Right cardiac atrium (tissue), 5 donors: Measurements from ENCODE around the gene DNAJC1. TPM values are rescaled to one million over a fixed set of nuclear protein-coding genes. Genes with fewer than 3 reads are reported as not detected.

Source experiments
- ATAC-seq, 2 donors: fragments of 200-7000 bp; cut with Tn5 transposase; one replicate each; pipeline versions ENCODE4 v1.8.0 to v1.9.1; 2020; ENCODE audit warnings: moderate library complexity in 2 of 2, mild to moderate bottlenecking in 1 of 2
- DNase-seq, 3 donors: peaks; one replicate each; pipeline ENCODE4 v3.0.0-alpha.2; 2020
- H3K27ac ChIP-seq: one replicate; pipeline ENCODE4 v1.5.1; 2013; ENCODE audit warnings: mild to moderate bottlenecking, low read length, control low read depth, moderate library complexity
- H3K27me3 ChIP-seq: one replicate; pipeline ENCODE4 v1.6.1; 2013; ENCODE audit not compliant: control insufficient read depth, insufficient read depth
- H3K4me1 ChIP-seq: one replicate; pipeline ENCODE4 v1.6.1; 2013; ENCODE audit warnings: low read length; ENCODE audit not compliant: control insufficient read depth, insufficient read depth
- H3K4me3 ChIP-seq: one replicate; pipeline ENCODE4 v1.5.1; 2013; ENCODE audit warnings: low read length, control low read depth
- H3K9me3 ChIP-seq: one replicate; pipeline ENCODE4 v1.6.1; 2013; ENCODE audit warnings: low read length; ENCODE audit not compliant: control insufficient read depth
- WGBS: extraction: QIAGEN DNeasy Blood & Tissue Kit; methylation state at CpG from one replicate; pipeline ENCODE4 v1.1.7; 2013; 5-methylcytosine and 5-hydroxymethylcytosine counted together
- intact Hi-C, 4 donors: fragments of 100-400 bp; cut with DNase I; formaldehyde crosslinking; loops; one replicate each; pipeline versions ENCODE4 v1.11.0 to v1.14.0; 2022 to 2023
- polyA plus RNA-seq: library from polyadenylated mRNA; stranded (reverse); fragments of 200-250 nt; gene quantifications from one replicate; pipeline ENCODE4 v1.2.3, GENCODE V29; 2013
- total RNA-seq, 4 donors: library from RNA; stranded (reverse); fragmentation: NEBNext Ultra II Directional; extraction: Animal tissue kit (Norgen Biotek cat#: 25700); gene quantifications; one replicate each; pipeline ENCODE4 v1.2.1, GENCODE V29; 2021
- donor health status: healthy with polysubstance abuse.
- donor health status: DM: no; HTN: yes; CAD: no.
- donor health status: DM: no; HTN: no; CAD: no.
- donor health status: DM: no; HTN: yes; CAD: no; lungs with severe emphysema.
- donor health status: DM: yes; HTN: yes; CAD: no.

DNAJC1 gene
- total and polyA plus RNA-seq, 5 donors = 13.9 to 21.4 (median 16.2) TPM

DNA sequence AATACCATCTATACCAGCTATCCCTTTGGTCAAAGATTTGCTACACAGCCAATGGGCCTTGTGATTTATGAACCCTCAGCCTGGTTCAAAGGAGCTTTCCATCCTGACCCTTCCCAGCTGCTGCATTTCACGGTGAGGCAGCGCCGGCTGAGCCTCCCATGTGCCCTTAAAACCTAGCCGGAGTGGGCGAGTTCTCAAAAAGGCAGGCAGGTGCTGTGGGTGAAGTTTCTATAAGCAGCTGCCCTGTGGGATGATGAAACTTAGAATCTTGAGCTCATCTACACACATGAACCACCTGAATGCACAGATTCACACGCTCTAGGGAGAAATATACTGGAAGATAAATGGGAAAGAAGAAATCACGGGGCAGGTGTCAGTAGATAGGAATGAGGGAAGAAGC lies 244.8 kb downstream of the DNAJC1 start:
- H3K4me3 ChIP-seq = no peak overlapping the region
- no peaks in the 10 kb centered on the region for H3K9me3 ChIP-seq
- H3K27ac ChIP-seq = no peak overlapping the region
- intact Hi-C loops = no loop called here
- H3K4me1 ChIP-seq = no peaks in the 10 kb centered on the region
- DNase-seq = no peak
- no peak for ATAC-seq
- H3K27me3 ChIP-seq = no peaks in the 10 kb centered on the region
- 98% methylated on average over 7 of the region's 7 CpGs for WGBS

GRCh38 chr10:21758239-21758638 lies 245.3 kb downstream of the DNAJC1 start:
- no peaks in the 10 kb centered on the region for H3K4me1 ChIP-seq
- DNase-seq (no peak), ATAC-seq (no peak)
- no peak overlapping the region for H3K27ac ChIP-seq
- WGBS = 79% methylated on average over 14 of the region's 14 CpGs
- H3K9me3 ChIP-seq = no peaks in the 10 kb centered on the region
- no peaks in the 10 kb centered on the region for H3K27me3 ChIP-seq
- H3K4me3 ChIP-seq = no peak overlapping the region
- intact Hi-C loops = no loop called here

DNA sequence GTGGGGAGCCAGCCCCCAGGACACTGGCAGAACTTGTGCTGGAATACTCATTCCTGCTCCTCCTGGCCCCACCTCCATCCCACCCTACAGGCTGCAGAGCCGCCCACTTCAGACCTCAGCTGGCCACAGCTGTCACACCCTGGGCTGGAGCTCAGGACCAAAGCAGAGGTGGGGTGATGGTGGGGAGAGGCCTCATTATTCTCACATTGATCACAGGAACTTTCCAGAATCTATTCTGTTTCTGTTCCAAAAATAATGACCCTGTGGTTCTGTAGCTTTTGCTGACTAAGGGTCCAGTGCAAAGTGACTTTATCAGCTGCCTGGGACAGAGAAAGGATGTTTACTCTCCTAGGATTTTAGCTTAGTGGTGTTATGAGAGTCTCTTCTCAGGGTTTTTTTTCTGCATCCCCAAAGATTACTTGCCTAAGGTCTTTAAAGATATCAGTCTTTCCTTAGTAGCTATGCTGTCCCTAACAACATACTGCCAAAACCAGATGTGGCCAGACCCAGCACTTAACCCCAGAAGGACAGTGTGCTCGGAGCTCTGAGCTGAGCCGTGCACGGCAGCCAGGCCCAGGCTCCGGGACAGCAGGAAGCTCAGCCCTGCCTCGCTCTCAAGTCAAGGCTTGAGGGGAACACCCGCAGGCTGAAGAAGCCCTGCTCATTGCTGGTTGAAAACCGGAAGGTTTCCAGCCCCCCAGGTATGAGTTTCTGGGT lies 246.2 kb downstream of the DNAJC1 start:
- H3K27me3 ChIP-seq = no peaks in the 10 kb centered on the region
- H3K4me1 ChIP-seq = no peaks in the 10 kb centered on the region
- DNase-seq = peak in 1 of 3 donors; percentile 63
- H3K9me3 ChIP-seq = no peaks in the 10 kb centered on the region
- peak; percentile 74 to 78 for ATAC-seq
- H3K4me3 ChIP-seq = no peak overlapping the region
- intact Hi-C loops = no loop called here
- no peak overlapping the region for H3K27ac ChIP-seq
- WGBS = 53% methylated on average over 8 of the region's 8 CpGs

DNA sequence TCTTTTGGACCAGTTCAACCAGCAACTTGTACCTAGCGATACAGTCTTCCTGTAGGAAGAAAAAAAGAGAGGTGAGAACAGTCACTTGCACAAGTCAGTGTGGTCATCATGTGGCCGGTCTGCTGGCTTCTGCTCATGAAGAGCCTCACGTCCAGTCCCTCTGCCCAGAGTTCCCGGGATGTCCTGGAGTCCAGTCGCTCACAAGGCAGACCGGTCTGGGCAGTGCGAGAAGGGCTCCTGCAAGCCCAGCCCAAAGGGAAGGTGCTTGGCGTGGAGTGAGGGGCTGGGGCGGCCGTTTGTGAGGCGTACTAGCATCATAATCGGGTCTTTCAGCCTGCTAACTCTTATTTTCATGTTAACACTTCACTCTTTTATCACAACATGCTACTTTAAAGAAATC lies 246.8 kb downstream of the DNAJC1 start:
- DNase-seq = no peak
- H3K27me3 ChIP-seq = no peaks in the 10 kb centered on the region
- H3K4me3 ChIP-seq = no peak overlapping the region
- 75% methylated on average over 12 of the region's 12 CpGs for WGBS
- no peak overlapping the region for H3K27ac ChIP-seq
- no peak for ATAC-seq
- no peaks in the 10 kb centered on the region for H3K9me3 ChIP-seq
- intact Hi-C loops = no loop called here
- no peaks in the 10 kb centered on the region for H3K4me1 ChIP-seq

DNA sequence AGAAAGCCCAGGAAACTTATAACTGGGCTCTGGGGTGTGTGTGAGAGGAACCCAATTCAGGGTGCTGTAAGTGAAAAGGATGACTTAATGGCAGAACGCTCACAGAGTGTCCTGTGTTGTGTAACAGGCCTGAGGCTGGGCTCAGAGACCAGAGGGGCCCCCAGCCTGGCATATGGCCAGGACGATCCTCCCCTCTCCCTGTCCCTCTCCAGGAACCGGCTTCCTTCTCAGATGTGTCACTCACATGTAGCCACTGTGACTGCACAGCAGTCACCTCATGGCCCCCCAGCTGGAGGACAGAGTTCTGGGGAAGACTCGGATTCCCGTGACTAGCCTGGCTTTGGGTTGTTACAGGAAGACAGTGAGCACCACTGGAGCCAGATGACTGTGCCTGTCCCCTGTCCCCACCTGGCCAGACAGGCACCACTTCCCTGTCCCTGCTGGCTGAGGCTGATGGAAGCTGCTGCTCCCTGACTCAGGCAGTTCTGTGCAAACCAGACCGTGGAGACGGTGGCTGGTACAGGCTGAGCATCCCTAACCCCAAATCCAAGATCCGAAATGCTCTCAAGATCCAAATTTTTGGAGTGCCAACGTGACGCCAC lies 249.0 kb downstream of the DNAJC1 start:
- peak in 1 of 3 donors; percentile 26 for DNase-seq
- 76% methylated on average over 10 of the region's 10 CpGs for WGBS

GRCh38 chr10:21753497-21754270 lies 249.8 kb downstream of the DNAJC1 start:
- Histone ChIP-seq H3K9me3 (no peaks in the 10 kb centered on the region), H3K27me3 (no peaks in the 10 kb centered on the region), H3K4me3 (no peak overlapping the region), H3K4me1 (no peaks in the 10 kb centered on the region), H3K27ac (no peak overlapping the region)
- intact Hi-C loops = no loop called here
- 83% methylated on average over 18 of the region's 18 CpGs for WGBS
- ATAC-seq = no peak
- DNase-seq = peak in 1 of 3 donors; percentile 18

More for the DNA sequence above, 249.0 kb downstream of the DNAJC1 start:
- no peaks in the 10 kb centered on the region for H3K27me3 ChIP-seq
- H3K4me3 ChIP-seq = no peak overlapping the region
- no peaks in the 10 kb centered on the region for H3K9me3 ChIP-seq
- no peaks in the 10 kb centered on the region for H3K4me1 ChIP-seq
- no peak for ATAC-seq
- intact Hi-C loops = no loop called here
- no peak overlapping the region for H3K27ac ChIP-seq

DNA sequence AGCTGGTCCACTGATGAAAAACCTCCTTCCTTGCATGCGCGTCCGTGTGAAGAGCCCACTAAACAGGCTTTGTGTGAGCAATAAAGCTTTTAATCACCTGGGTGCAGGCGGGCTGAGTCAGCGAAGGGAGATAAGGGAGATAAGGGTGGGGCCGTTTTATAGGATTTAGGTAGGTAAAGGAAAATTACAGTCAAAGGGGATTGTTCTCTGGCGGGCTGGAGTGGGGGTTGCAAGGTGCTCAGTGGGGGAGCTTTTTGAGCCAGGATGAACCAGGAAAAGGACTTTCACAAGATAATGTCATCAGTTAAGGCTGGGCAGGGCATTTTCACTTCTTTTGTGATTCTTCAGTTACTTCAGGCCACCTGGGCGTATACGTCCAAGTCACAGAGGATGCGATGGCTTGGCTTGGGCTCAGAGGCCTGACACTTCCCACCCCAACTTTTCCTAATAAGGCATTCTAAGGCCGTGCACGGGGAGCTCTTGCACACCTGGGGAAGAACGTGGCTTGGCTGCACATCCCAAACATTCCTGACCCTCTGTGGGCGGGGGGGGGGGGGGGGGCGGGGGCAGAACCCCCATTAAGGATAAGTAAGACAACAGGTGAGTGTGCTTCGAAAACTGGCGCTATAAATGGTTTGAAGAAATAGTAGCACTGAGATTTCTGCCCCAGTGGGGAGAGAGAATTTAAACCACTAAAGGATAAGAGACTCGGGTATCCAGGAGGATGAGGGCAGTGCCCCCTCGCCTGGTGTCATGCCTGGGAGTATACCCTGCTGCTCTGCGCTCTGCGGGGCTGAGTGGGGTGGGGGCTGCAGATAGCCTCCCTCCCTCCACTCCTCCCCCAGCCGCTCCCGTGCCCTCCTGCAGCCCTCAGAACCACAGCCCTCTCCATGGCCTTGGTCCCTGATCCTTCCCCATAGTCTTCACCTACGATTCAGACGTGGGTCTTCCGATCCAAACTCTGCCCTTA lies 251.9 kb downstream of the DNAJC1 start:
- Histone ChIP-seq H3K27ac (no peak overlapping the region), H3K4me3 (no peak overlapping the region), H3K27me3 (no peaks in the 10 kb centered on the region), H3K4me1 (no peaks in the 10 kb centered on the region), H3K9me3 (no peaks in the 10 kb centered on the region)
- peak in 1 of 3 donors; percentile 33 for DNase-seq
- ATAC-seq = no peak
- WGBS = 79% methylated on average over 26 of the region's 26 CpGs
- intact Hi-C loops = no loop called here

DNA sequence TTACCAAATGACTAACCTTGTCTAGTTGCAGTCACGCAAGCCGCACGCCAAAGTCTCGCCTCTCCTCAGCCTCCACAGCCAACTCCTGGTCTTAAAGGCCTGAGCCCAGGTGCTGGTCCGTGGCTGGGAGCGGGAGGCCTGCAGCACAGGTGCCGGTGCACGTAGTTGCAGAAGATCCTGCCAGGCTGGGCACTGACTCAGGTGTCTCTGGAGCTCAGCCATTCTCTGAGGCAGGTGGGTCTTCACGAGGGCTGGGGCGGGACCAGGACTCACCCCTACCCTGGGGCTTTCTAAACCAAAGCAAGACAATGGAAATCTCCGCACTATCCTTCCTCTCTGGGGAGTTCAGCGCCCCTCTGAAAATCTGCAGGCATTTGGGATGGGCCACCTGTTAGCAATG lies 253.1 kb downstream of the DNAJC1 start:
- H3K4me3 ChIP-seq = no peak overlapping the region
- H3K4me1 ChIP-seq = no peaks in the 10 kb centered on the region
- no peak overlapping the region for H3K27ac ChIP-seq
- H3K27me3 ChIP-seq = no peaks in the 10 kb centered on the region
- peak in 1 of 3 donors; percentile 34 for DNase-seq
- intact Hi-C loops = no loop called here
- no peaks in the 10 kb centered on the region for H3K9me3 ChIP-seq
- no peak for ATAC-seq
- WGBS = 94% methylated on average over 12 of the region's 12 CpGs

- no peak overlapping the region for H3K4me3 ChIP-seq
- H3K27ac ChIP-seq = no peak overlapping the region
- WGBS = 83% methylated on average over 3 of the region's 3 CpGs
- no peaks in the 10 kb centered on the region for H3K27me3 ChIP-seq
- DNase-seq (no peak), ATAC-seq (no peak)
- H3K9me3 ChIP-seq = no peaks in the 10 kb centered on the region
- intact Hi-C loops = no loop called here
- no peaks in the 10 kb centered on the region for H3K4me1 ChIP-seq
Observed at GRCh38 chr10:21749788-21750187, 253.7 kb downstream of the DNAJC1 start.

- Histone ChIP-seq H3K4me3 (no peak overlapping the region), H3K27ac (no peak overlapping the region), H3K9me3 (no peaks in the 10 kb centered on the region), H3K27me3 (no peaks in the 10 kb centered on the region), H3K4me1 (no peaks in the 10 kb centered on the region)
- 91% methylated on average over 4 of the region's 4 CpGs for whole genome bisulfite sequencing
- intact Hi-C loops = no loop called here
- peak in 1 of 3 donors; percentile 20 for DNase-seq
- ATAC-seq = no peak
Observed at GRCh38 chr10:21747809-21748208, 255.7 kb downstream of the DNAJC1 start.
